Peyer's patch (tissue), 4 donors: ENCODE measurements around the gene GRIK3. TPM values are rescaled to one million over a fixed set of nuclear protein-coding genes. Genes with fewer than 3 reads are reported as not detected.

ENCODE experiments used
- DNase-seq, 3 donors: peaks; one replicate each; pipeline ENCODE4 v3.0.0-alpha.2; 2017 to 2019
- H3K27ac ChIP-seq, 4 donors: fragments of 200-600 bp; sonication (generic); one replicate each; pipeline ENCODE4 v1.5.1; 2016 to 2019
- H3K27me3 ChIP-seq, 2 donors: fragments of 200-600 bp; sonication (generic); one replicate each; pipeline ENCODE4 v1.5.1; 2019
- H3K36me3 ChIP-seq, 3 donors: fragments of 200-600 bp; sonication (generic); one replicate each; pipeline ENCODE4 v1.5.1; 2016 to 2019
- H3K4me1 ChIP-seq, 4 donors: fragments of 200-600 bp; sonication (generic); one replicate each; pipeline ENCODE4 v1.5.1; 2016 to 2019
- H3K4me3 ChIP-seq, 4 donors: fragments of 200-600 bp; sonication (generic); 1 replicate in 3 of 4; 2 replicates in 1 of 4; pipeline ENCODE4 v1.5.1; 2016 to 2019; ENCODE audit warnings: mild to moderate bottlenecking in 1 of 4
- H3K9me3 ChIP-seq, 4 donors: fragments of 200-600 bp; sonication (generic); one replicate each; pipeline ENCODE4 v1.5.1; 2016 to 2019; ENCODE audit warnings: mild to moderate bottlenecking in 1 of 4
- POLR2A ChIP-seq, 2 donors: fragments of 450-650 bp; IDR thresholded peaks; one replicate each; pipeline ENCODE4 v1.5.1; 2017; ENCODE audit warnings: antibody characterized with exemption in 2 of 2, mild to moderate bottlenecking in 2 of 2, moderate library complexity in 2 of 2
- total RNA-seq, 4 donors: library from RNA; depleted of rRNA; stranded (reverse); fragments of >200 nt; gene quantifications; one replicate each; pipeline ENCODE4 v1.1.0, GENCODE V29; 2016
- TF ChIP-seq, protein P1 (sequence below), 6 experiments: fragments of 450-650 bp in 4 of 6; fragments of 200-600 bp in 2 of 6; sonication (generic) in 1 of 6; IDR thresholded peaks; one replicate each; pipeline ENCODE4 v1.5.1; 2017 to 2019; ENCODE audit warnings: antibody characterized with exemption in 6 of 6, mild to moderate bottlenecking in 3 of 6, moderate library complexity in 1 of 6

GRIK3 gene
- total RNA-seq, 4 donors from 2014 or later = 0.18 to 0.83 (median 0.62) TPM

DNA sequence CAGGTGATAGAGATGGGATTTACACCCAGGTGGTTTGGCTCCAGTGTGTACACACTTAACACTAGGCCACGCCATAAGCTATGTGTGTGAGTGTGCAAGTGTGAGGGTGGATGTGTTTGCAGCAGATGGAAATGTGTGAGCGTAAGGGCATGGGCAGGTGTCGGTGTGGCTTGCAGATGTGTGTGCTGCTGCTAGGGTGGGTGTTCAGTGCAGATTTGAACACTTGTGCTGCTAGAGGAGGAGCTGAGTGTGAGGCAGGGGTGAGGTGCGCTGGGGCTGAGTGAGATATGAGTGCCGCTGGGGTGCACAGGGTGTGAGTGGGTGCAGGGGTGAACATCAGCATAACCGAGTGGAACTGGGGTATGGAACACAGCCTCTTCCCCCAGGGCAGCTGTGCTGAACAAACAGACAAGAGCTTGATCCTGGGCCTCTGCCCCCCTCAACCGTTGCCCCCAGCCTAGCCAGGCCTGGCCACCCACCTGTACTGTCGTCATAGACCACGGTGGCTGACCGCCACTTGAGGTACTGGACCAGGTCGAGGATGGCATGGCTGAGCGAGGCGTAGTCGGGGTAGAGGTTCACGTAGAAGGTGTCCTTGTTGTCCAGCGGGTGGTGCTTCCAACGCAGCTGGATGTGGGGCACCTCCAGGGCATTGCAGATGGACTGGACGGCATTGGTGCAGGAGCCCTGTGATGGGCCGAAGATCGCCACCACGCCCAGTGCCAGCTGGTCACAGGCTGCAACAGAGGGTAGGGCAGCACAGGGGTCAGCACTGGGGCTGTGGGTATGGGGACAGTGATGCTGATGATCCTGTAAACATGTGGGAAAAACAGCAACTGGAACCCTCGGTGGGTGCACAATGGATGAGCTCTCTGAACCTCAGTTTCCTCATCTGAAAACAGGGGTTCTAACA lies 153.9 kb downstream of the GRIK3 start:
- H3K27me3 ChIP-seq = no peaks in the 10 kb centered on the region
- H3K27ac ChIP-seq = no peak overlapping the region
- TF ChIP-seq, protein P1, sequence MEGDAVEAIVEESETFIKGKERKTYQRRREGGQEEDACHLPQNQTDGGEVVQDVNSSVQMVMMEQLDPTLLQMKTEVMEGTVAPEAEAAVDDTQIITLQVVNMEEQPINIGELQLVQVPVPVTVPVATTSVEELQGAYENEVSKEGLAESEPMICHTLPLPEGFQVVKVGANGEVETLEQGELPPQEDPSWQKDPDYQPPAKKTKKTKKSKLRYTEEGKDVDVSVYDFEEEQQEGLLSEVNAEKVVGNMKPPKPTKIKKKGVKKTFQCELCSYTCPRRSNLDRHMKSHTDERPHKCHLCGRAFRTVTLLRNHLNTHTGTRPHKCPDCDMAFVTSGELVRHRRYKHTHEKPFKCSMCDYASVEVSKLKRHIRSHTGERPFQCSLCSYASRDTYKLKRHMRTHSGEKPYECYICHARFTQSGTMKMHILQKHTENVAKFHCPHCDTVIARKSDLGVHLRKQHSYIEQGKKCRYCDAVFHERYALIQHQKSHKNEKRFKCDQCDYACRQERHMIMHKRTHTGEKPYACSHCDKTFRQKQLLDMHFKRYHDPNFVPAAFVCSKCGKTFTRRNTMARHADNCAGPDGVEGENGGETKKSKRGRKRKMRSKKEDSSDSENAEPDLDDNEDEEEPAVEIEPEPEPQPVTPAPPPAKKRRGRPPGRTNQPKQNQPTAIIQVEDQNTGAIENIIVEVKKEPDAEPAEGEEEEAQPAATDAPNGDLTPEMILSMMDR (IDR thresholded peaks at IDR 0.05) = no peak
- TF ChIP-seq POLR2A (IDR thresholded peaks at IDR 0.05) = no peak
- DNase-seq = no peak
- no peaks in the 10 kb centered on the region for H3K4me1 ChIP-seq
- H3K4me3 ChIP-seq = no peak overlapping the region
- H3K9me3 ChIP-seq = no peaks in the 10 kb centered on the region
- no peaks in the 10 kb centered on the region for H3K36me3 ChIP-seq

DNA sequence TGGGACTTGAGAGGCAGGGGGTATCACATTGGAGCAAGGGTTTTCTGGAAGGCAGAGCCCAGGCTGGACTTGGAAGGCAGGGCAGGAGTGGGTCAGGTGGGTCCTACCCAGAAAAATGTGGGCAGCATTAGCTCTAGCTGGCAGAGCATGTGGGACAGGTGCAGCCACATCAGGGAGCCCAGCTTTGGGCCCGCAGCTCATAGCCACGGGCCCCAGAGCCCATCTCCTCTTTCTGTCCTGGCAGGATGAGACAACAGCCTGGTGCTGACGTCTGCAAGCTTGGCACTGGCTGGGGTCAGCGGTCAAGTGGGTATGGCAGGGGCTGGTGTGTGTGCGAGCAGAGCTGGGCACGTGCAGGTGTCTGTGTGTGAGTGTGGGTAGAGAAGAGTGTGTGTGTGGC lies 154.7 kb downstream of the GRIK3 start:
- Histone ChIP-seq H3K4me3 (no peak overlapping the region), H3K4me1 (no peaks in the 10 kb centered on the region), H3K9me3 (no peaks in the 10 kb centered on the region), H3K27me3 (no peaks in the 10 kb centered on the region), H3K36me3 (no peaks in the 10 kb centered on the region), H3K27ac (no peak overlapping the region)
- TF ChIP-seq, protein P1 (IDR thresholded peaks at IDR 0.05) = no peak
- TF ChIP-seq POLR2A (IDR thresholded peaks at IDR 0.05) = no peak
- DNase-seq = no peak

DNA sequence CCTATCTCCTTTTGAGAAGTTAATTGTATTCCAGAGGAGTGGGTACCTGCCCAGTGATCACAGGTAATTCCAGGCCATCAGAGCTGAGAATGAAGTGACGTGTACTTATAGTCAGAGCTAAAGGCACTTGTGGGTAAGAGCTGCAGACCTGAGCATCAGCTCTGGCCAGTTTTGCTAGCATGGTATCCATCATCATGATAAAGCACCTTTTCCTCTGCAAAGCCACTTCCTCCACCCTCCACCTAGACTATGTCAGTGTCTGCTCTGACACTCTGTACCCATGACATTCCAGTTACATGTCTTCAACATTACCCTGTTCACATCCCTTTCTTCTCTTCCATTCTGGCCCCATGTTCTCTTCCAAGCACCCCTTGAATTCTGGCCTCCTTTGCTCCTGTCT lies 157.3 kb downstream of the GRIK3 start:
- Histone ChIP-seq H3K36me3 (no peaks in the 10 kb centered on the region), H3K27ac (no peak overlapping the region), H3K9me3 (no peaks in the 10 kb centered on the region), H3K4me3 (no peak overlapping the region), H3K27me3 (no peaks in the 10 kb centered on the region), H3K4me1 (no peaks in the 10 kb centered on the region)
- TF ChIP-seq, protein P1 (IDR thresholded peaks at IDR 0.05) = no peak
- no peak for TF ChIP-seq POLR2A (IDR thresholded peaks at IDR 0.05)
- DNase-seq = no peak

DNA sequence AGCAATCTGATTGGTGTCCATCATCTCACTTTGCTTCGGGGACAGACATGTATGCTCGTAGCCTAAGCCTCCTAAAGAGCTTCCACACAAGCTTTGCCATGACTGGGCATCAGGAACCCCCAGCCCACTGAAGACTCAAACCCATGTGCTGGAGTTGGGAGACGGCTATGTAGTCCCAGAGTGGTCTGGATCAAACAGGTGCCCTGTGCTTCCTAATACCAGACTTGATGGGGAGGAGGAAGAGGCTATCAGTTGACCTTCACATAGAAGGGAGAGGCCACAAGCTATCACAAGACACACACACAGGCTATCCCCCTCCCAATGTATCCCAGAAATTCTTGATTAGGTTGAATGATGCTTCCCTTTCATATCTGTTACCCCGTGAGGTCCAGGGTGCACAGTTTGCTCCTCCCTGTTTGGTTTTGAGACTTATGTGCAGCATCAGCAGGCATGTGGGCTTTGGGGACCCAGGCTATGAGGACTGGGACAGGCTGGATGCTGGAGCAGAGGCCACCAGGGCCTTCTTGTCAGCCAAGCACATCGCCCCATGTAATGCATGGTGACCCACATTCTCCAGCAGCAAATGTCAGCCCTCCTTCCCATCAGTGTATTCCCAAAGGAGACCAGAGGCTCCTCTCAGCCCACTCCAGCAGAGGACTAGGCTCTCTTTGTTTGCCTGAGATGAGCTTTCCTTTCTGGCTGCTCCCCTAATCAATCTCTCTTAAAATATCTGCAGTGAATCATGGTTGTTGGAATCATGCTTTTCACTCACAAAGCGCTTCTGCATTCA lies 159.8 kb downstream of the GRIK3 start:
- TF ChIP-seq, protein P1 (IDR thresholded peaks at IDR 0.05) = no peak
- no peak for TF ChIP-seq POLR2A (IDR thresholded peaks at IDR 0.05)
- Histone ChIP-seq H3K9me3 (no peaks in the 10 kb centered on the region), H3K27me3 (no peaks in the 10 kb centered on the region), H3K27ac (no peak overlapping the region), H3K4me3 (no peak overlapping the region), H3K4me1 (no peaks in the 10 kb centered on the region), H3K36me3 (no peaks in the 10 kb centered on the region)
- peak in 2 of 3 donors; percentile 10 to 19 for DNase-seq

GRCh38 chr1:36872858-36873257 lies 161.5 kb downstream of the GRIK3 start:
- no peak overlapping the region for H3K27ac ChIP-seq
- no peaks in the 10 kb centered on the region for H3K9me3 ChIP-seq
- no peak overlapping the region for H3K4me3 ChIP-seq
- no peaks in the 10 kb centered on the region for H3K4me1 ChIP-seq
- no peaks in the 10 kb centered on the region for H3K27me3 ChIP-seq
- peak in 2 of 3 donors; percentile 9 to 25 for DNase-seq
- no peaks in the 10 kb centered on the region for H3K36me3 ChIP-seq
- TF ChIP-seq, protein P1 (IDR thresholded peaks at IDR 0.05) = no peak
- no peak for TF ChIP-seq POLR2A (IDR thresholded peaks at IDR 0.05)
